Caco-2 (cell line): ENCODE results near the gene UBE2E1. TPM values are rescaled to one million over a fixed set of nuclear protein-coding genes. Genes with fewer than 3 reads are reported as not detected.

Experiments
- BruUV-seq: library from RNA; stranded (reverse); fragments of 400-500 nt; replicated peaks from 2 replicates; lab custom pipeline; 2021; lab: Mats Ljungman, UMichigan
- CTCF ChIA-PET: fragments of 300-600 bp; sonication (Branson Sonifier 250); formaldehyde crosslinking; loops from one replicate; lab custom pipeline; 2022; ENCODE audit warnings: antibody characterized with exemption; lab: Charles Lee
- POLR2A ChIA-PET: fragments of 300-600 bp; sonication (Branson Sonifier 250); formaldehyde crosslinking; loops from one replicate; lab custom pipeline; 2022; ENCODE audit warnings: antibody characterized with exemption; lab: Charles Lee
- DNase-seq, 2 experiments: peaks; one replicate each; pipeline versions ENCODE4 v3.0.0 to v3.0.0-alpha.2; 2020 to 2022
- H3K27me3 ChIP-seq: replicated peaks from 2 replicates; pipeline ENCODE4 v1.6.0; 2011; ENCODE audit warnings: low read length; ENCODE audit not compliant: control insufficient read depth, insufficient read depth
- H3K36me3 ChIP-seq: 2 replicates; pipeline ENCODE4 v1.5.1; 2011; ENCODE audit warnings: low read length; ENCODE audit not compliant: control insufficient read depth, insufficient read depth
- H3K4me1 ChIP-seq: fragments of 250-450 bp; sonication (Bioruptor Pico); 2 replicates; pipeline ENCODE4 v1.5.1; 2020; ENCODE audit warnings: mild to moderate bottlenecking
- H3K4me3 ChIP-seq: 2 replicates; pipeline ENCODE4 v1.5.1; 2011; ENCODE audit warnings: low read depth, mild to moderate bottlenecking, control low read depth, low read length
- H3K9me3 ChIP-seq: fragments of 250-450 bp; sonication (Bioruptor Pico); 2 replicates; pipeline ENCODE4 v1.5.1; 2020; ENCODE audit warnings: mild to moderate bottlenecking, moderate library complexity
- H3K27ac Mint-ChIP-seq: one replicate; pipeline ENCODE4 v1.8.0; 2022; ENCODE audit warnings: mixed read lengths; ENCODE audit not compliant: unreplicated experiment
- H3K27me3 Mint-ChIP-seq: one replicate; pipeline ENCODE4 v1.8.0; 2022; ENCODE audit warnings: mixed read lengths; ENCODE audit not compliant: insufficient read depth, unreplicated experiment
- H3K36me3 Mint-ChIP-seq: one replicate; pipeline ENCODE4 v1.8.0; 2022; ENCODE audit warnings: mild to moderate bottlenecking, mixed read lengths; ENCODE audit not compliant: insufficient read depth, unreplicated experiment
- H3K4me1 Mint-ChIP-seq: one replicate; pipeline ENCODE4 v1.8.0; 2022; ENCODE audit warnings: low read depth, mixed read lengths; ENCODE audit not compliant: unreplicated experiment
- H3K4me3 Mint-ChIP-seq: one replicate; pipeline ENCODE4 v1.8.0; 2022; ENCODE audit warnings: mild to moderate bottlenecking, moderate library complexity, mixed read lengths; ENCODE audit not compliant: unreplicated experiment
- H3K9me3 Mint-ChIP-seq: one replicate; pipeline ENCODE4 v1.8.0; 2022; ENCODE audit warnings: mixed read lengths; ENCODE audit not compliant: unreplicated experiment
- CTCF ChIP-seq, 2 experiments: fragments of 200-600 bp in 1 of 2; IDR thresholded peaks; 1 replicate in 1 of 2; 2 replicates in 1 of 2; pipeline versions ENCODE4 v1.5.1 to v1.8.0; 2011 to 2022; ENCODE audit warnings: antibody characterized with exemption in 1 of 2, control low read depth in 1 of 2, inconsistent platforms in 1 of 2, low read depth in 1 of 2, low read length in 1 of 2, mild to moderate bottlenecking in 1 of 2, moderate library complexity in 1 of 2; ENCODE audit not compliant: insufficient read depth in 1 of 2, severe bottlenecking in 1 of 2, unreplicated experiment in 1 of 2
- intact Hi-C: fragments of 100-400 bp; cut with micrococcal nuclease; formaldehyde crosslinking; loops from one replicate; pipeline ENCODE4 v1.10.0; 2022; ENCODE audit not compliant: unreplicated experiment
- total RNA-seq: library from RNA; stranded (reverse); gene quantifications from 2 replicates; pipeline ENCODE4 v1.2.3, GENCODE V29; 2022

UBE2E1 gene
- total RNA-seq, 1 experiment from 2014 or later, result 104 TPM

- TF ChIP-seq CTCF (IDR thresholded peaks at IDR 0.05; ENCODE audit: insufficient read depth in 1 of 2, low read depth in 1 of 2, low read length in 1 of 2, severe bottlenecking in 1 of 2, unreplicated experiment in 1 of 2), result no peak
- H3K9me3 ChIP-seq, result no peaks in the 10 kb centered on the region
- Mint-ChIP-seq H3K27ac (no peak overlapping the region), H3K4me1 (no peaks in the 10 kb centered on the region), H3K4me3 (no peak overlapping the region), H3K36me3 (peaks cover 12% of the 10 kb centered on the region), H3K27me3 (no peaks in the 10 kb centered on the region), H3K9me3 (no peaks in the 10 kb centered on the region)
- no peaks in the 10 kb centered on the region; the same call in 1 of the 2 replicates for H3K36me3 ChIP-seq
- no peak for DNase-seq
- no peaks in the 10 kb centered on the region for H3K4me1 ChIP-seq
- POLR2A ChIA-PET, result interaction anchor here (0.8 kb wide), 1 partner anchor 33 kb away, joined by 3 read pairs; the partner anchor contains the start of genes NKIRAS1 and RPL15
- BruUV-seq, result no TSS peak
- no peak overlapping the region for H3K4me3 ChIP-seq
- H3K27me3 ChIP-seq, result no peaks in the 10 kb centered on the region
- intact Hi-C loops, result loop anchor here (10.0 kb wide), 1 partner anchor 350 kb away; no protein-coding TSS in a partner anchor
- CTCF ChIA-PET, result interaction anchor here (0.6 kb wide), 1 partner anchor 36 kb away, joined by 3 read pairs; no protein-coding TSS in a partner anchor
Measured at GRCh38 chr3:23884481-23884880, 78.7 kb downstream of the UBE2E1 start.

- Mint-ChIP-seq H3K36me3 (peaks cover 14% of the 10 kb centered on the region), H3K27me3 (no peaks in the 10 kb centered on the region), H3K27ac (no peak overlapping the region), H3K4me1 (no peaks in the 10 kb centered on the region), H3K9me3 (no peaks in the 10 kb centered on the region), H3K4me3 (no peak overlapping the region)
- intact Hi-C loops, result loop anchor here (5.0 to 10.0 kb wide), 2 partner anchors 62 to 350 kb away; partner anchors contain the start of gene NR1D2
- ChIA-PET POLR2A (interaction anchor here (0.8 kb wide), 1 partner anchor 32 kb away, joined by 3 read pairs; the partner anchor contains the start of genes NKIRAS1 and RPL15), CTCF (interaction anchor here (0.6 kb wide), 1 partner anchor 37 kb away, joined by 3 read pairs; no protein-coding TSS in a partner anchor)
- Histone ChIP-seq H3K9me3 (no peaks in the 10 kb centered on the region), H3K27me3 (no peaks in the 10 kb centered on the region), H3K4me1 (no peaks in the 10 kb centered on the region), H3K36me3 (no peaks in the 10 kb centered on the region; the same call in 1 of the 2 replicates), H3K4me3 (no peak overlapping the region)
- no peak for TF ChIP-seq CTCF (IDR thresholded peaks at IDR 0.05; ENCODE audit: insufficient read depth in 1 of 2, low read depth in 1 of 2, low read length in 1 of 2, severe bottlenecking in 1 of 2, unreplicated experiment in 1 of 2)
- DNase-seq, result no peak
- no TSS peak for BruUV-seq
Measured at GRCh38 chr3:23885210-23885609, 79.5 kb downstream of the UBE2E1 start.

GRCh38 chr3:23886311-23886710, 80.6 kb downstream of the UBE2E1 start:
- Histone ChIP-seq H3K27me3 (no peaks in the 10 kb centered on the region), H3K9me3 (no peaks in the 10 kb centered on the region), H3K4me1 (no peaks in the 10 kb centered on the region), H3K4me3 (no peak overlapping the region), H3K36me3 (no peaks in the 10 kb centered on the region; the same call in 1 of the 2 replicates)
- no peaks in the 10 kb centered on the region for H3K27me3 Mint-ChIP-seq
- ChIA-PET CTCF (no interaction called here), POLR2A (no interaction called here)
- H3K4me1 Mint-ChIP-seq, result no peaks in the 10 kb centered on the region
- H3K9me3 Mint-ChIP-seq, result no peaks in the 10 kb centered on the region
- H3K4me3 Mint-ChIP-seq, result no peak overlapping the region
- no peak overlapping the region for H3K27ac Mint-ChIP-seq
- intact Hi-C loops, result loop anchor here (5.0 to 10.0 kb wide), 2 partner anchors 61 to 348 kb away; partner anchors contain the start of gene NR1D2
- peaks cover 16% of the 10 kb centered on the region for H3K36me3 Mint-ChIP-seq
- no peak for DNase-seq
- BruUV-seq, result no TSS peak
- no peak for TF ChIP-seq CTCF (IDR thresholded peaks at IDR 0.05; ENCODE audit: insufficient read depth in 1 of 2, low read depth in 1 of 2, low read length in 1 of 2, severe bottlenecking in 1 of 2, unreplicated experiment in 1 of 2)
